Posterior cingulate gyrus (tissue), 11 donors: ENCODE results near the gene KLHL15.
"Not testable (repeated sequence)": the region's sequence is repeated elsewhere in the genome, so short reads cannot be mapped to it uniquely, and the experiment has no call there.

ENCODE experiments used
- DNase-seq, 10 donors: peaks; one replicate each; pipeline versions ENCODE4 v3.0.0 to v3.0.0-alpha.2; 2020 to 2021; ENCODE audit warnings: mixed read lengths in 3 of 10
- intact Hi-C: fragments of 100-400 bp; cut with DNase I; formaldehyde crosslinking; loops from one replicate; pipeline ENCODE4 v1.15.1; 2023

Gene KLHL15

GRCh38 chrX:24027086-24027485 is at the start of gene KLHL15:
KLHL15 (minus strand) TSS chrX:24027186; CDS start chrX:24006693, 20,493 bp downstream.
- DNase-seq, result no peak
- intact Hi-C loops, result no loop called here

- DNase-seq, result no peak
- intact Hi-C loops, result no loop called here
Measured at GRCh38 chrX:24069877-24070276, 42.9 kb upstream of the KLHL15 start.

GRCh38 chrX:24063488-24063887 is 36.5 kb upstream of the KLHL15 start:
- no peak for DNase-seq
- intact Hi-C loops, result no loop called here

- intact Hi-C loops, result loop anchor here (2.0 kb wide), 1 partner anchor 146 kb away; the partner anchor contains the start of gene CXorf58
Measured at GRCh38 chrX:24055043-24055356, 28.0 kb upstream of the KLHL15 start.

GRCh38 chrX:24054182-24055042 is 27.4 kb upstream of the KLHL15 start, which contains the start of gene EIF2S3:
EIF2S3 (plus strand) TSS chrX:24054956; CDS start chrX:24054969, 13 bp downstream.
- intact Hi-C loops, result loop anchor here (1.0 to 2.0 kb wide), 3 partner anchors 29 to 146 kb away; partner anchors contain the start of gene CXorf58
- peak; percentile 71 to 98 (median 84) for DNase-seq

More at GRCh38 chrX:24055043-24055356, 28.0 kb upstream of the KLHL15 start:
- no peak for DNase-seq

- DNase-seq, intact Hi-C loops: not testable (repeated sequence)
Measured at GRCh38 chrX:24050522-24051318, 23.7 kb upstream of the KLHL15 start.

- DNase-seq, intact Hi-C loops: not testable (repeated sequence)
Measured at GRCh38 chrX:24049643-24050042, 22.7 kb upstream of the KLHL15 start.

GRCh38 chrX:24046060-24046459 is 19.1 kb upstream of the KLHL15 start:
- DNase-seq, intact Hi-C loops: not testable (repeated sequence)

GRCh38 chrX:24037729-24038128 is 10.7 kb upstream of the KLHL15 start:
- no peak for DNase-seq
- intact Hi-C loops, result no loop called here

GRCh38 chrX:24034485-24034884 is 7.5 kb upstream of the KLHL15 start:
- DNase-seq, result no peak
- intact Hi-C loops, result no loop called here

- intact Hi-C loops, result no loop called here
- DNase-seq, result no peak
Measured at GRCh38 chrX:24030597-24030996, 3.6 kb upstream of the KLHL15 start.

- intact Hi-C loops, result no loop called here
- DNase-seq, result no peak
Measured at GRCh38 chrX:24027985-24028384, 999 bp upstream of the KLHL15 start.

- DNase-seq, result no peak
- intact Hi-C loops, result no loop called here
Measured at GRCh38 chrX:24026432-24026831, 554 bp downstream of the KLHL15 start.

GRCh38 chrX:24025741-24026403 is 1.1 kb downstream of the KLHL15 start:
- peak in 1 of 10 donors; percentile 6 for DNase-seq
- intact Hi-C loops, result loop anchor here (1.0 to 2.0 kb wide), 2 partner anchors 28 to 117 kb away; partner anchors contain the start of genes CXorf58 and EIF2S3

- intact Hi-C loops, result loop anchor here (1.0 to 2.0 kb wide), 2 partner anchors 29 to 116 kb away; partner anchors contain the start of genes CXorf58 and EIF2S3
- DNase-seq, result peak; percentile 58 to 96 (median 74)
Measured at GRCh38 chrX:24024819-24025740, 1.9 kb downstream of the KLHL15 start.

GRCh38 chrX:24023972-24024669 is 2.9 kb downstream of the KLHL15 start:
- intact Hi-C loops, result loop anchor here (2.0 kb wide), 1 partner anchor 115 kb away; the partner anchor contains the start of gene CXorf58
- no peak for DNase-seq

GRCh38 chrX:24023544-24023943 is 3.4 kb downstream of the KLHL15 start:
- intact Hi-C loops, result no loop called here
- DNase-seq, result no peak

GRCh38 chrX:24020306-24020876 is 6.6 kb downstream of the KLHL15 start:
- DNase-seq, result no peak
- intact Hi-C loops, result no loop called here
